CD14-positive monocyte (primary cell): ENCODE measurements around the gene VSTM2L. TPM values are rescaled to one million over a fixed set of nuclear protein-coding genes. Genes with fewer than 3 reads are reported as not detected.

Experiments
- DNase-seq, 3 donors: peaks; one replicate each; pipeline ENCODE4 v3.0.0-alpha.2; 2011 to 2022
- H2AFZ ChIP-seq: 2 replicates; pipeline ENCODE4 v1.6.0; 2012; ENCODE audit warnings: mild to moderate bottlenecking, low read depth, low read length, inconsistent platforms; ENCODE audit not compliant: insufficient read depth, poor library complexity, severe bottlenecking
- H3K27ac ChIP-seq, 2 donors: 1 replicate in 1 of 2; 2 replicates in 1 of 2; pipeline ENCODE4 v1.5.1; 2012 to 2013; ENCODE audit warnings: low read length in 2 of 2, control low read depth in 1 of 2, inconsistent platforms in 1 of 2, low read depth in 1 of 2, mild to moderate bottlenecking in 1 of 2
- H3K27me3 ChIP-seq, 2 donors: one replicate each; pipeline versions ENCODE4 v1.6.0 to v1.6.1; 2011 to 2013; ENCODE audit warnings: low read length in 2 of 2; ENCODE audit not compliant: control insufficient read depth in 2 of 2, insufficient read depth in 2 of 2
- H3K36me3 ChIP-seq, 2 donors: replicated peaks in 1 of 2; 1 replicate in 1 of 2; 2 replicates in 1 of 2; pipeline versions ENCODE4 v1.5.1 to v1.6.1; 2012 to 2013; ENCODE audit warnings: low read length in 2 of 2, control low read depth in 1 of 2, inconsistent platforms in 1 of 2, mild to moderate bottlenecking in 1 of 2; ENCODE audit not compliant: insufficient read depth in 2 of 2, control insufficient read depth in 1 of 2
- H3K4me1 ChIP-seq, 2 donors: 1 replicate in 1 of 2; 2 replicates in 1 of 2; pipeline versions ENCODE4 v1.5.1 to v1.6.1; 2012 to 2013; ENCODE audit warnings: low read length in 2 of 2, control low read depth in 1 of 2, inconsistent platforms in 1 of 2, mild to moderate bottlenecking in 1 of 2, moderate library complexity in 1 of 2; ENCODE audit not compliant: insufficient read depth in 2 of 2, control insufficient read depth in 1 of 2
- H3K4me2 ChIP-seq: replicated peaks from 2 replicates; pipeline ENCODE3; 2012; ENCODE audit warnings: low read length, moderate library complexity, mild to moderate bottlenecking; ENCODE audit not compliant: poor library complexity, severe bottlenecking; ENCODE audit errors: extremely low read depth
- H3K4me3 ChIP-seq, 3 experiments: fragments of 200-600 bp in 1 of 3; sonication (generic) in 1 of 3; replicated peaks in 1 of 3; 1 replicate in 2 of 3; 2 replicates in 1 of 3; pipeline ENCODE4 v1.5.1; 2011 to 2013; ENCODE audit warnings: low read length in 3 of 3, mild to moderate bottlenecking in 3 of 3, control low read depth in 2 of 3, low read depth in 2 of 3, inconsistent platforms in 1 of 3, moderate library complexity in 1 of 3
- H3K79me2 ChIP-seq: 2 replicates; pipeline ENCODE4 v1.6.0; 2012; ENCODE audit warnings: mild to moderate bottlenecking, control low read depth, inconsistent platforms, low read length, moderate library complexity; ENCODE audit not compliant: insufficient read depth
- H3K9ac ChIP-seq: 2 replicates; pipeline ENCODE4 v1.6.0; 2017; ENCODE audit warnings: low read length, mild to moderate bottlenecking; ENCODE audit not compliant: insufficient read depth, poor library complexity, severe bottlenecking
- H3K9me3 ChIP-seq, 2 donors: replicated peaks in 1 of 2; 1 replicate in 1 of 2; 2 replicates in 1 of 2; pipeline versions ENCODE4 v1.5.1 to v1.6.1; 2012 to 2013; ENCODE audit warnings: low read length in 2 of 2, control low read depth in 1 of 2; ENCODE audit not compliant: control insufficient read depth in 1 of 2, insufficient read depth in 1 of 2
- H4K20me1 ChIP-seq: 2 replicates; pipeline ENCODE4 v1.6.0; 2012; ENCODE audit warnings: mild to moderate bottlenecking, low read length, control low read depth, moderate library complexity; ENCODE audit not compliant: insufficient read depth
- H3K27ac Mint-ChIP-seq, 7 donors: one replicate each; pipeline ENCODE4 v1.8.0; 2020; ENCODE audit warnings: mild to moderate bottlenecking in 7 of 7, mixed read lengths in 7 of 7, moderate library complexity in 6 of 7, inconsistent platforms in 2 of 7
- H3K27me3 Mint-ChIP-seq, 3 donors: one replicate each; pipeline ENCODE4 v1.8.0; 2021 to 2022; ENCODE audit warnings: low read depth in 3 of 3, mild to moderate bottlenecking in 3 of 3, mixed read lengths in 3 of 3, moderate library complexity in 3 of 3, inconsistent platforms in 1 of 3
- H3K36me3 Mint-ChIP-seq, 2 donors: one replicate each; pipeline ENCODE4 v1.8.0; 2020; ENCODE audit warnings: mixed read lengths in 2 of 2, inconsistent platforms in 1 of 2, mild to moderate bottlenecking in 1 of 2
- H3K4me1 Mint-ChIP-seq: one replicate; pipeline ENCODE4 v1.8.0; 2020; ENCODE audit warnings: mild to moderate bottlenecking, mixed read lengths
- H3K4me3 Mint-ChIP-seq, 2 donors: one replicate each; pipeline ENCODE4 v1.8.0; 2020; ENCODE audit warnings: mild to moderate bottlenecking in 2 of 2, mixed read lengths in 2 of 2, moderate library complexity in 1 of 2
- H3K9me3 Mint-ChIP-seq, 7 donors: one replicate each; pipeline ENCODE4 v1.8.0; 2020 to 2022; ENCODE audit warnings: mixed read lengths in 7 of 7, mild to moderate bottlenecking in 6 of 7, moderate library complexity in 6 of 7, inconsistent platforms in 2 of 7
- WGBS: methylation state at CpG from one replicate; pipeline ENCODE4 v1.1.5; 2013; ENCODE audit warnings: missing lambda C conversion rate; ENCODE audit not compliant: insufficient coverage; 5-methylcytosine and 5-hydroxymethylcytosine counted together
- intact Hi-C, 2 donors: fragments of 100-400 bp; cut with micrococcal nuclease; formaldehyde crosslinking; loops; one replicate each; pipeline versions ENCODE4 v1.15.0 to v1.15.1; 2023
- polyA plus RNA-seq, 3 donors: library from polyadenylated mRNA; depleted of rRNA in 1 of 3; unstranded in 2 of 3; stranded (reverse) in 1 of 3; fragments of 300-500 nt in 2 of 3; fragments of >200 nt in 1 of 3; fragmentation: Illumina TruSeq in 2 of 3; gene quantifications; 1 replicate in 2 of 3; 2 replicates in 1 of 3; pipeline ENCODE4 v1.2.3, GENCODE V29; 2012 to 2021
- TF ChIP-seq, protein P1 (sequence below): fragments of 200-600 bp; IDR thresholded peaks from one replicate; pipeline ENCODE4 v1.8.0; 2022; ENCODE audit warnings: antibody characterized with exemption, mild to moderate bottlenecking

VSTM2L gene
- polyA plus RNA-seq, 3 donors = not detected

DNA sequence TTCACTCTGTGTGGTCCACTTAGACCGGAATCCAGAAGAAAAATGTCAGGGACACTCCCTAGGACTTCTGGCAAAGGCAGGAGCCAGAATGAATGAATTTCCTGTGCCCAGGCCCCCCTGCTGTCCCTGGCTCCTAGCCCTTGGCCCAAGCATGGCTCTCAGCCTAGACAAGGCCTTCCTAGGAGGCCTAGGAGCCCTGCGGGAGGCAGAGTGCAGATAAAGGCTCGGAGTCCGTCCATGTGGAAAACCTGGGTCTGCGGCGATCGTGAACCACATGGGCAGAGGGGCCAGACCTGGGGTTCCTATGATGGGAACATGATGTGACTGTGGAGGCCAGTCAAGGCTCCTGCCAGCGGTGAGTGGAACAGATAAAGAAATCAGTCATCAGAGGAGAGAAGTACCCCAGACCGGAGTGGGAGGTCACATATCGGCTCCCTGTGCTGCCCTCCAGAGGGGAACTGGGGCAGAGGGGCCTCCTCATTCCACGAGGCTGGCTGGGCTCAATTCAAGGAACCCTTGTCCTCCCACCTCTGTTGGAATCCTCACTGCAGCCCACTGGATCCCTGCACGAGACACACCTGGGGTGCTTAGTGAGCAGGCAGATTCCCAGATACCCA, 5.9 kb upstream of the VSTM2L start:
- TF ChIP-seq, protein P1, sequence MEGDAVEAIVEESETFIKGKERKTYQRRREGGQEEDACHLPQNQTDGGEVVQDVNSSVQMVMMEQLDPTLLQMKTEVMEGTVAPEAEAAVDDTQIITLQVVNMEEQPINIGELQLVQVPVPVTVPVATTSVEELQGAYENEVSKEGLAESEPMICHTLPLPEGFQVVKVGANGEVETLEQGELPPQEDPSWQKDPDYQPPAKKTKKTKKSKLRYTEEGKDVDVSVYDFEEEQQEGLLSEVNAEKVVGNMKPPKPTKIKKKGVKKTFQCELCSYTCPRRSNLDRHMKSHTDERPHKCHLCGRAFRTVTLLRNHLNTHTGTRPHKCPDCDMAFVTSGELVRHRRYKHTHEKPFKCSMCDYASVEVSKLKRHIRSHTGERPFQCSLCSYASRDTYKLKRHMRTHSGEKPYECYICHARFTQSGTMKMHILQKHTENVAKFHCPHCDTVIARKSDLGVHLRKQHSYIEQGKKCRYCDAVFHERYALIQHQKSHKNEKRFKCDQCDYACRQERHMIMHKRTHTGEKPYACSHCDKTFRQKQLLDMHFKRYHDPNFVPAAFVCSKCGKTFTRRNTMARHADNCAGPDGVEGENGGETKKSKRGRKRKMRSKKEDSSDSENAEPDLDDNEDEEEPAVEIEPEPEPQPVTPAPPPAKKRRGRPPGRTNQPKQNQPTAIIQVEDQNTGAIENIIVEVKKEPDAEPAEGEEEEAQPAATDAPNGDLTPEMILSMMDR = no peak
- intact Hi-C loops = no loop called here
- H3K4me3 Mint-ChIP-seq = no peak overlapping the region
- H3K36me3 Mint-ChIP-seq = peaks cover 0 to under 1% of the 10 kb centered on the region in 2 donors
- H3K4me2 ChIP-seq = no peak overlapping the region
- no peaks in the 10 kb centered on the region for H3K36me3 ChIP-seq
- H3K9ac ChIP-seq = no peak overlapping the region
- no peak overlapping the region for H3K4me3 ChIP-seq
- H3K9me3 ChIP-seq = peaks cover 0 to 1% of the 10 kb centered on the region in 2 donors
- no peaks in the 10 kb centered on the region for H3K4me1 ChIP-seq
- peaks cover 12 to 26% of the 10 kb centered on the region in 2 donors for H3K27me3 ChIP-seq
- no peaks in the 10 kb centered on the region for H3K79me2 ChIP-seq
- no peak for DNase-seq
- WGBS = 77% methylated on average over 12 of the region's 12 CpGs
- no peaks in the 10 kb centered on the region for H4K20me1 ChIP-seq
- peaks cover 0 to 3% (median under 1%) of the 10 kb centered on the region in 7 donors for H3K9me3 Mint-ChIP-seq
- H3K27ac ChIP-seq = no peak overlapping the region
- H2AFZ ChIP-seq = no peak overlapping the region
- peaks cover 24 to 26% (median 25%) of the 10 kb centered on the region in 3 donors for H3K27me3 Mint-ChIP-seq
- H3K4me1 Mint-ChIP-seq = no peaks in the 10 kb centered on the region
- H3K27ac Mint-ChIP-seq = no peak overlapping the region

DNA sequence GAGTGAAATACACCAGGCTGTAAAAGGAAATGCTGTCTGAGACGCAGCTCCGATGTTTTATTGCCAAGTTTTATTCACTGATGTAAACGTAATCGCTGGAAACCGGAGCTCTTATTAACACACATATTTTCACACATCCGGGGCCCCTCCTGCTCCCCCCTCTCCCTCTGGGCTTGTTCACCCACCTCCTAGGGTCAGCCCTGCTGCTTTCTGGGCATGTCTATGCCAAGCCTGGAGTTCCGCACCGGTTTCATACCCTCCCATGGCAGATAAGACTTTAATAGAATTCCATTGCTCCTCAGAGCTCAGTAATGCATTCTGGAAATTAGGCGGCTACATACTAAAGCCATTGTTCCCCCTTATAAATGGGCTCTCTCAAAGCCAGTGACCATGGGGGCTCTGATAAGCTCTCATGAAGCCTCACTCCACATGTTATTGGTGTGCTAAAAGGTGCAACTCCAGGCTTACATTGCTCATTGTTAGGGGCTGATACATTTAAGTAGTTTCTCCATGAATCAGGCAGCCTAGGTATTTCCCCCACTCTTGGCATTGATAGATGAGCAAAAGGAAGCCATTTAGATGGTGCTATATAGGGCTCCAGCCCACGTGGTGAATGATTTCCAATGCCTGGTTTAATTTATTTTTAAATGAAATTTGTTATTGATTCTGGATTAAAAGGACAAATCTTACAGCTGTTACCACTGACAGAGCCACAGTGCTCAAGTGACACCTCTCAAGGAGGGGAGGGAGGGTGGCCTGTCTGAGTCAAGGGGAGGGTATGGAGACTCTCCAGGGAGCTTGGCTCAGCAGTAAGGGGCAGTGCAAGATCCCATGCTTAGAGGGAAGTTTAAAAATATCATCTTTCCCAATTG, 4.5 kb upstream of the VSTM2L start:
- Histone ChIP-seq H3K79me2 (no peaks in the 10 kb centered on the region), H3K4me2 (no peak overlapping the region), H4K20me1 (no peaks in the 10 kb centered on the region), H2AFZ (no peak overlapping the region), H3K9ac (no peak overlapping the region), H3K9me3 (peaks cover 0 to 6% of the 10 kb centered on the region in 2 donors), H3K36me3 (no peaks in the 10 kb centered on the region), H3K27ac (no peak overlapping the region), H3K4me3 (no peak overlapping the region), H3K4me1 (no peaks in the 10 kb centered on the region), H3K27me3 (peaks cover 18 to 34% of the 10 kb centered on the region in 2 donors)
- TF ChIP-seq, protein P1 = no peak
- H3K27ac Mint-ChIP-seq = no peak overlapping the region
- H3K36me3 Mint-ChIP-seq = peaks cover 0 to 5% of the 10 kb centered on the region in 2 donors
- peaks cover 32 to 37% (median 34%) of the 10 kb centered on the region in 3 donors for H3K27me3 Mint-ChIP-seq
- intact Hi-C loops = no loop called here
- WGBS = 90% methylated on average over 6 of the region's 10 CpGs
- peaks cover 0 to 10% (median 2%) of the 10 kb centered on the region in 7 donors for H3K9me3 Mint-ChIP-seq
- H3K4me1 Mint-ChIP-seq = peaks cover under 1% of the 10 kb centered on the region
- H3K4me3 Mint-ChIP-seq = no peak overlapping the region
- no peak for DNase-seq
